ENCODE measurements around the gene NBEAL2. TPM values are rescaled to one million over a fixed set of nuclear protein-coding genes. Genes with fewer than 3 reads are reported as not detected.

NBEAL2 gene
- total RNA-seq, 2 donors from 2014 or later, result 140 to 169 TPM

GRCh38 chr3:46966811-46967210 is 12.7 kb upstream of the NBEAL2 start:
- no peaks in the 10 kb centered on the region for H3K27me3 Mint-ChIP-seq
- H3K27ac Mint-ChIP-seq, result peak overlapping the region; percentile 80
- H3K36me3 Mint-ChIP-seq (ENCODE audit: low read depth), result peaks cover 73% of the 10 kb centered on the region
- ATAC-seq (replicated peaks), result peak; percentile 33
- no peaks in the 10 kb centered on the region for H3K9me3 Mint-ChIP-seq
- peak overlapping the region; percentile 36 for H3K4me3 Mint-ChIP-seq
- peaks cover 55% of the 10 kb centered on the region for H3K4me1 Mint-ChIP-seq

DNA sequence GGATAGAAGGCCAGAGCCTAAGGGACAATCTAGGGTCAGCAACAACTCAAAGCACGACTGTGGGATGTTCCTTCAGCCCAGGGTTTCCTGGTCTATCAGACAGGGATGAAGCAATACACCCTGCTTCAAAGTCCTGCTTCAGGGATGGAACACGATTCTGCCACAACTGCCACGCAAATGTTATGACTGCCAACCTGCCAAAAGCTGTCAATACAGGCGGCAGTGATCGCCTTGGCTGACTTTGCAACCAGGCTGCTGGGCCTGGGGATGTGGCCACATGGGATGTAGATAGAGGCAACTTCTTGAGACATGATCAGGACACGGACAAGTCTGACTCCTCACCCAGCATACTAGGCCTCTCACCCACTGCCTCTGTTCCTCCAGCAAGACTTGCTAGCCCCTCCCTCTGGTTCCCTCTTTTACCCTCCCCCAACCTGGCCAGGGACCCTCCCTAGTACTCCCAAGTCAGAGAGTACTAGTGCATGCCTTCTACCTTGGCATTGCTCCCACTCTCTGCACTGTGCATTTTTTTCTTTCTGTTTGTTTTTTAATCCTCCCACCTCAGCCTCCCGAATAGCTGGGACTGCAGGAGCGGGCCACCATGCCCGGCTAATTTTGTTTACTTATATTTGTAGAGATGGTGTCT is 10.6 kb upstream of the NBEAL2 start:
- H3K9me3 Mint-ChIP-seq, result no peaks in the 10 kb centered on the region
- no peak for ATAC-seq (replicated peaks)
- no peaks in the 10 kb centered on the region for H3K27me3 Mint-ChIP-seq
- peak overlapping the region; percentile 47 for H3K27ac Mint-ChIP-seq
- no peak overlapping the region for H3K4me3 Mint-ChIP-seq
- peaks cover 59% of the 10 kb centered on the region for H3K4me1 Mint-ChIP-seq
- peaks cover 74% of the 10 kb centered on the region for H3K36me3 Mint-ChIP-seq (ENCODE audit: low read depth)

DNA sequence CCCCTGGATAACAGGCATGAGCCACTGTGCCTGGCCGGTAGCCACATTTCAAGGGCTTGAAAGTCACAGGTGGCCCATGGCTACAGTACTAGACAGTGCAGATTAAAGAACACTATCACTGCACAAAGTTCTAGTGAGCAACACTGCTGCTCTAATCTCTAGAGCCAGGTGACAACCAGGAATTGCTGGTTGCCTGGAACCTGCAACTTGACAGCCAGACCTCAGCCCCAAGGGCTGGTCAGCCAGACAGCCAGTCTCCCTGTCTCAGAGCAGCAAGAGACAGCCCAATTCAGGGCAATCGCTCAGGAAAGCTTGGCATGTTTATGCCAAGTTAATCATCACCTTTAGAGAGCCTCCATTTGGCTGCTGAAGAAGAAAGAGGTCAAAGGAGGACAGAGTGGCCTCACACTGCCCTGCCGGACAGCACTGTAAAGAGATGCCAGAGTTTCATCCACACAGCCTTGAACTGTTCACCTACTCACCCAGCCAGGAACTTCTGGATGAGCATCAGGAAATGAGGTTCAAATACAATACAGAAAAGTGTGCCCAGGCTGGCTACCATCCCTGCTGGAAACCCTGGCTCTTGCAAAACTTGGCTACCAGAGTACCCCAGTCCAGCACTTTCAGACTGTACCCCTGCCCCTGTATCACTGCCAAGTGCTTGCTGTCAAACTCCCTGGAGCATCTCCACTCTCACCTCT is 8.9 kb upstream of the NBEAL2 start:
- H3K9me3 Mint-ChIP-seq, result no peaks in the 10 kb centered on the region
- peak overlapping the region; percentile 81 for H3K4me3 Mint-ChIP-seq
- no peak for ATAC-seq (replicated peaks)
- H3K27me3 Mint-ChIP-seq, result no peaks in the 10 kb centered on the region
- H3K27ac Mint-ChIP-seq, result peak overlapping the region; percentile 92
- peaks cover 89% of the 10 kb centered on the region for H3K36me3 Mint-ChIP-seq (ENCODE audit: low read depth)
- H3K4me1 Mint-ChIP-seq, result peaks cover 67% of the 10 kb centered on the region

- Mint-ChIP-seq H3K27me3 (no peaks in the 10 kb centered on the region), H3K4me3 (peak overlapping the region; percentile 81), H3K27ac (peak overlapping the region; percentile 92), H3K9me3 (no peaks in the 10 kb centered on the region), H3K4me1 (peaks cover 61% of the 10 kb centered on the region), H3K36me3 (ENCODE audit: low read depth) (peaks cover 88% of the 10 kb centered on the region)
- no peak for ATAC-seq (replicated peaks)
Observed at GRCh38 chr3:46971151-46971550, 8.3 kb upstream of the NBEAL2 start.

- H3K4me1 Mint-ChIP-seq, result peaks cover 55% of the 10 kb centered on the region
- H3K27me3 Mint-ChIP-seq, result no peaks in the 10 kb centered on the region
- H3K36me3 Mint-ChIP-seq (ENCODE audit: low read depth), result peaks cover 88% of the 10 kb centered on the region
- ATAC-seq (replicated peaks), result no peak
- no peaks in the 10 kb centered on the region for H3K9me3 Mint-ChIP-seq
- H3K27ac Mint-ChIP-seq, result peak overlapping the region; percentile 92
- peak overlapping the region; percentile 81 for H3K4me3 Mint-ChIP-seq
Observed at GRCh38 chr3:46971742-46972141, 7.7 kb upstream of the NBEAL2 start.

DNA sequence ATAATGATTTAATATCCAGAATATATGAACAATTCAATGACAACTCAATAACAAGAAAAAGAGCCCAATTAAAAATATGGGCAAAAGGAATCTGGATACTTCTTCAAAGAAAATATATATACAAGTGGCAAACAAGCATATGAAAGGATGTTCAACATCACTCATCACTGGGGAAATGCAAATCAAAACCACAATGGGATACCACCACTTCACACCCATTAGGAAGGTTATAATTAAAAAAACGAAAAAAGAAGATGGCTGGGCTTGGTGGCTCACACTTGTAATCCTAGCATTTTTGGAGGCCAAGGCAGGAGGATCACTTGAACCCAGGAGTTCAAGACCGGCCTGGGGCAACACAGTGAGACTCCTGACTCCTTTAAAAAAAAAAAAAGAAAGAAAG is 7.1 kb upstream of the NBEAL2 start:
- peaks cover 82% of the 10 kb centered on the region for H3K36me3 Mint-ChIP-seq (ENCODE audit: low read depth)
- peak overlapping the region; percentile 92 for H3K27ac Mint-ChIP-seq
- no peaks in the 10 kb centered on the region for H3K9me3 Mint-ChIP-seq
- peaks cover 51% of the 10 kb centered on the region for H3K4me1 Mint-ChIP-seq
- peak overlapping the region; percentile 81 for H3K4me3 Mint-ChIP-seq
- ATAC-seq (replicated peaks), result no peak
- no peaks in the 10 kb centered on the region for H3K27me3 Mint-ChIP-seq

DNA sequence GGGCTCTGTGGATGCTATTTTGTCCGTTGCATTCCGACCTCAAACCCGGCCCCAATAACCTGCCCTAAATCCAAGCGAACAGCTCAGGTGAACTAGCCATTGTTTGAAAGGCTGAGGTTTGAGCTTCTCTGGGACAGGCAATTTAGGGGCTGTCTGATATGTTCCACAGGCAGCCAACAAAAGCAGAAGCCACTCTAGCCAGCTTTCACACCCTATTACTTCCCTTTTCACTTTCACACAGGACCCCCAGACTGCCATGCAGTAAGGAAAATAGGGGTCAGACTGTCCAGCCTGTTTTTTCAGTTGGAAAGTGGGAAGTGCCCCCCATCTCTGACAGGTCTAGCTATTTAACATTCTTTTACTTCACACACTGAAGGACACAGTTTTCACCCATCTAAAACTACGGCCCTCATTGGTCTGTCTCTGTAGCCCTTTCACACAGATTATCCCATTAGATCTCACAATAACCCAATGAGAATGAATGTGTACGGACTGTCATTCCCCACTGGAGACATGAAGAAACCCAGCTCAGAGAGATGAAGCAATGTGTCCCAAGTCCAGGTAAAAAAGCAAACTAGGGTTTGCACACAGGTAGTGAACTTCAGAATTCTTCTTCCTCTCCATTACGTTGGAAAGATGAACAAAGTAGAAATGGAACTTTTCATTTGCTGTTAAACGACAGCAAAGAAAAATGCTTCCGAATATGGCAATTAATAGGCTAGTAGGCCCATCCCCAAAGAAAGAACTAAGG is 4.9 kb upstream of the NBEAL2 start:
- Mint-ChIP-seq H3K27me3 (no peaks in the 10 kb centered on the region), H3K36me3 (ENCODE audit: low read depth) (peaks cover 65% of the 10 kb centered on the region), H3K9me3 (no peaks in the 10 kb centered on the region), H3K4me3 (peak overlapping the region; percentile 86), H3K4me1 (peaks cover 45% of the 10 kb centered on the region), H3K27ac (peak overlapping the region; percentile 95)
- no peak for ATAC-seq (replicated peaks)

DNA sequence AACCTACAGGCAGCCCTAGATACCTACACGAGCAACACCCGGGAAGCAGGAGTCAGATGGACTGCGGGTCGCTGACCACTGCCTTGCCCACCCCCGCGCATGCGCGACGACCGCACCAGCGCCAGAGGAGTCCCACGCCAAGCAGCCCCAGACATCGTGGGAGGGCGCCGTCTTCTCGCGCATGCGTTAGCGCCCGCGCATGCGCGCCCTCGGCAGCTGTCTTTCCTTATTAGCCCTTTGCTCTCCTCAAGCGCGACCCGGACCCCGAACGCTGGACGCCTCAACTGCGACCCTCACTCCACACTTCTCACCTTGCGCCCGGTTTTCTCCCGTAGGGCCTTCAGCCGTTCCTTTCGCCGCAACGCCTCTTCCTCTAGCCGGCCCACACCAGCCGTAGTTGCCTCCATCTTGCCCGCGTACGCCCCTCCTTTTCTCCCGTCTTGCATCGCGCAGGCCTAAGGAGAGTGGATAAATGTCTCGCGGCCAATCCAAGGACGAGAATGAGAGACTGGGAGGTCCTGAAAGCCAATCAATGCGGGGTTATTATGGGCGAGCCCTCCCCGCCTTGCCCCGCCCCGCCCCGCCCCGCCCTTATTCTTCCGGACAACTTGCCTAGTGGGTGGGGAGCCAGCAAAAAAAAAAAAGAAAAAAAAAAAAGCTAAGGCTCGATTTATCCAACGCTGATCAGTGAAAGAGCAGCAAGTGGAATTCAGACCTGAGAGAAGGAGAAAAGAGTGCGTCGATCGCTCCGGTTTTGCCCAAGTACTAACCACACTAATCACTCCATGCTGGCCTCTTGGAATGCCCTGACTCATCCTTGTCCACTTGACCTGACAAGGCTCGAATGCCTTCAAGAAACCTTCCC is 2.9 kb upstream of the NBEAL2 start, which contains the start of gene CCDC12:
TSS of gene CCDC12 (minus strand) at position 420 of the 865 bp plus-strand sequence. CDS start at position 407, 13 bp downstream.
- Mint-ChIP-seq H3K9me3 (no peaks in the 10 kb centered on the region), H3K4me1 (peaks cover 39% of the 10 kb centered on the region), H3K27ac (peak within 1 kb of the TSS; percentile 95), H3K36me3 (ENCODE audit: low read depth) (peaks cover 45% of the 10 kb centered on the region), H3K4me3 (peak within 1 kb of the TSS; percentile 86), H3K27me3 (no peaks in the 10 kb centered on the region)
- peak; percentile 78 for ATAC-seq (replicated peaks)

GRCh38 chr3:46977811-46978195 is 1.7 kb upstream of the NBEAL2 start:
- no peaks in the 10 kb centered on the region for H3K27me3 Mint-ChIP-seq
- no peak for ATAC-seq (replicated peaks)
- H3K36me3 Mint-ChIP-seq (ENCODE audit: low read depth), result peaks cover 32% of the 10 kb centered on the region
- H3K27ac Mint-ChIP-seq, result peak overlapping the region; percentile 95
- H3K4me1 Mint-ChIP-seq, result peaks cover 35% of the 10 kb centered on the region
- H3K9me3 Mint-ChIP-seq, result no peaks in the 10 kb centered on the region
- H3K4me3 Mint-ChIP-seq, result peak overlapping the region; percentile 86

DNA sequence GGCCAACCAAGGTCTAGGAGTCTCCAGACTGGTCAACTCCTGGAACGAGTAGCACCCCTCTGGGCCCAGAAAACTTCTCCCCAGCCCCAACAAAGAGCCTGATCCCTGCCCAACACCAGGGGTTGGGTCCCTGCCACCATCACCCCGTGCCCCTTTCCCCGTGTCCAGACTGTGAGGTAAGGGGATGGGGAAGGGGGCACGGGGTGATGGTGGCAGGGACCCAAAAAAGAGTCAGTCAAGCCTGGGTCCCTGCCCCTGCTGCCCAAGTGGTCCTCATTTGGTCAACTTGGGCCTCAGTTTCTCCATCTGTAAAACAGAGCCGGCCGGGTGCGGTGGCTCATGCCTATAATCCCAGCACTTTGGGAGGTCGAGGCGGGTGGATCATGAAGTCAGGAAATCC is 1.1 kb upstream of the NBEAL2 start:
- H3K27me3 Mint-ChIP-seq, result no peaks in the 10 kb centered on the region
- no peak for ATAC-seq (replicated peaks)
- peaks cover 30% of the 10 kb centered on the region for H3K36me3 Mint-ChIP-seq (ENCODE audit: low read depth)
- H3K4me3 Mint-ChIP-seq, result peak overlapping the region; percentile 86
- peaks cover 36% of the 10 kb centered on the region for H3K4me1 Mint-ChIP-seq
- H3K27ac Mint-ChIP-seq, result peak overlapping the region; percentile 95
- H3K9me3 Mint-ChIP-seq, result no peaks in the 10 kb centered on the region

DNA sequence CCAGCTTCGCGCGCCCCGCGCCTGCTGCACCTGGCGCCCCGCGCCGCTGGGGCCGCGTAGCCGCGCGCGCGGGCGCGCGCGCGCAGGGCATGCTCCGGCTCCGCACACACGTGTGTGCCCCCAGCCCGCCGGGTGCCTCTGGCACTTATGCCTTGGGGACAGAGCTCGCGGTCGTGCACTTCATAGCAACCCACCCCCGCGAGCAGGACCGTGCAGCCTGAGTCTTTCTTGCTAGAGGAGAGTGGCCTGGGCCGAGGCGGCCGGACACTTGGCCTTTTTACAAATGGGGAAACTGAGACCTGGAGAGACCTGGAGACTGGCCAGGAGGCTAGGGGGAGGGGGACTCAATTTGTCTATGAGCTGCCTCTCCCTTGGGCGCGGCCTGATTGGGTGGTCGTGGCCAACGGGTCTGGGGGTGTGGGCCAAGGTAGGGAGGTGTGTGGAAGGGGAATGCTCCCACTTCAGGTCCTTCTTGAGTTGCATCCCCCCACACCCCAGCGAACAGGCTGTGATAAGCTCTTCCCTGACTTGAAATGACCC is 562 bp downstream of the NBEAL2 start:
- no peaks in the 10 kb centered on the region for H3K27me3 Mint-ChIP-seq
- ATAC-seq (replicated peaks), result peak; percentile 13
- H3K9me3 Mint-ChIP-seq, result no peaks in the 10 kb centered on the region
- H3K36me3 Mint-ChIP-seq (ENCODE audit: low read depth), result peaks cover 15% of the 10 kb centered on the region
- H3K27ac Mint-ChIP-seq, result no peak overlapping the region
- H3K4me3 Mint-ChIP-seq, result peak overlapping the region; percentile 86
- peaks cover 33% of the 10 kb centered on the region for H3K4me1 Mint-ChIP-seq

- Mint-ChIP-seq H3K36me3 (ENCODE audit: low read depth) (no peaks in the 10 kb centered on the region), H3K27me3 (no peaks in the 10 kb centered on the region), H3K27ac (peak overlapping the region; percentile 70), H3K9me3 (no peaks in the 10 kb centered on the region), H3K4me3 (peak overlapping the region; percentile 86), H3K4me1 (peaks cover 43% of the 10 kb centered on the region)
- no peak for ATAC-seq (replicated peaks)
Observed at GRCh38 chr3:46981932-46982471, 2.5 kb downstream of the NBEAL2 start.

DNA sequence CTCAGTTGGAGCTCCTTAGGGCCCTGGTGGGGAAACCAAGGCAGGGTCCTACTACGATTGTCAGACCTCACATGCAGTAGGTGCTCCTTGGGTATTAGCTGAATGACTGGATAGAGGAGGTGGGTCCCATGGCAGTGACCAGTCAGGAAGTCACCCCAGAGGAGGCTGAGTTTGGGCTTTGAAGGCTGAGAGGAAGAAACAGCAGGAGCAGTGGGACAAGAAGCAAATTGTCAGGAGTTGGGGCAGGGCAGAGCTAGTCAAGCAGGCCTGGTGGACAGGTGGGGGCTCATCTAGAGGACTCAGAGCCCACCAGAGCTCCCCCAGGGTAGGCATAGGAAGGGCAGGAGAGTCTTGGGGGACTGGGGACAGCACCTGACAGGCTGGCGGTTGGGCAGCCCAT is 3.1 kb downstream of the NBEAL2 start:
- no peaks in the 10 kb centered on the region for H3K36me3 Mint-ChIP-seq (ENCODE audit: low read depth)
- no peak for ATAC-seq (replicated peaks)
- peak overlapping the region; percentile 86 for H3K4me3 Mint-ChIP-seq
- H3K27ac Mint-ChIP-seq, result peak overlapping the region; percentile 70
- no peaks in the 10 kb centered on the region for H3K9me3 Mint-ChIP-seq
- H3K4me1 Mint-ChIP-seq, result peaks cover 43% of the 10 kb centered on the region
- H3K27me3 Mint-ChIP-seq, result no peaks in the 10 kb centered on the region
